ENCODE results near the gene CAPN12.

CAPN12 gene

GRCh38 chr19:38709671-38710415 is 34.4 kb downstream of the CAPN12 start:
- DNase-seq = no peak

GRCh38 chr19:38709119-38709518 is 35.2 kb downstream of the CAPN12 start:
- no peak for DNase-seq

- no peak for DNase-seq
These were observed 35.8 kb downstream of the CAPN12 start for GRCh38 chr19:38708413-38709024.

GRCh38 chr19:38707512-38708114 is 36.7 kb downstream of the CAPN12 start:
- DNase-seq = no peak

GRCh38 chr19:38706792-38707511 is 37.3 kb downstream of the CAPN12 start:
- no peak for DNase-seq

- no peak for DNase-seq
These were observed 38.9 kb downstream of the CAPN12 start for GRCh38 chr19:38705197-38706019.

GRCh38 chr19:38704488-38705026 is 39.7 kb downstream of the CAPN12 start:
- no peak for DNase-seq

GRCh38 chr19:38703509-38703908 is 40.8 kb downstream of the CAPN12 start:
- no peak for DNase-seq

- no peak for DNase-seq
These were observed 42.0 kb downstream of the CAPN12 start for GRCh38 chr19:38702278-38702677.

GRCh38 chr19:38701455-38702063 is 42.7 kb downstream of the CAPN12 start:
- no peak for DNase-seq

- DNase-seq = no peak
These were observed 43.3 kb downstream of the CAPN12 start for GRCh38 chr19:38700902-38701454.

GRCh38 chr19:38700350-38700901 is 43.8 kb downstream of the CAPN12 start:
- DNase-seq = no peak

- DNase-seq = no peak
These were observed 44.5 kb downstream of the CAPN12 start for GRCh38 chr19:38699647-38700349.

GRCh38 chr19:38699027-38699346 is 45.3 kb downstream of the CAPN12 start:
- no peak for DNase-seq

GRCh38 chr19:38698225-38699026 is 45.8 kb downstream of the CAPN12 start:
- DNase-seq = no peak

GRCh38 chr19:38697641-38698071 is 46.6 kb downstream of the CAPN12 start:
- no peak for DNase-seq

- DNase-seq = no peak
These were observed 47.1 kb downstream of the CAPN12 start for GRCh38 chr19:38697197-38697596.

GRCh38 chr19:38696729-38697055 is 47.6 kb downstream of the CAPN12 start:
- no peak for DNase-seq

- no peak for DNase-seq
These were observed 48.2 kb downstream of the CAPN12 start for GRCh38 chr19:38695832-38696728.
